Eye (tissue), 1 donor: Measurements from ENCODE around the gene LRIG3.

Source experiments
- DNase-seq: peaks from one replicate; pipeline ENCODE4 v3.0.0-alpha.2; 2015

Gene LRIG3

GRCh38 chr12:58932806-58933681, 12.7 kb upstream of the LRIG3 start:
- no peak for DNase-seq

- DNase-seq: no peak
These were observed 11.2 kb upstream of the LRIG3 start for GRCh38 chr12:58931518-58931917.

GRCh38 chr12:58930770-58931324, 10.5 kb upstream of the LRIG3 start:
- no peak for DNase-seq

- no peak for DNase-seq
These were observed 6.8 kb upstream of the LRIG3 start for GRCh38 chr12:58927120-58927519.

GRCh38 chr12:58926586-58926985, 6.3 kb upstream of the LRIG3 start:
- DNase-seq: no peak

- DNase-seq: no peak
These were observed 5.4 kb upstream of the LRIG3 start for GRCh38 chr12:58925751-58926150.

- no peak for DNase-seq
These were observed 4.9 kb upstream of the LRIG3 start for GRCh38 chr12:58925111-58925611.

GRCh38 chr12:58924652-58925051, 4.3 kb upstream of the LRIG3 start:
- no peak for DNase-seq

GRCh38 chr12:58923781-58924180, 3.5 kb upstream of the LRIG3 start:
- no peak for DNase-seq

GRCh38 chr12:58922849-58923248, 2.5 kb upstream of the LRIG3 start:
- no peak for DNase-seq

- DNase-seq: no peak
These were observed 907 bp upstream of the LRIG3 start for GRCh38 chr12:58920961-58921861.

- DNase-seq: peak; percentile 83
These were observed 838 bp downstream of the LRIG3 start for GRCh38 chr12:58919231-58920101.

- peak; percentile 65 for DNase-seq
These were observed 1.8 kb downstream of the LRIG3 start for GRCh38 chr12:58918469-58918844.

GRCh38 chr12:58917699-58918468, 2.4 kb downstream of the LRIG3 start:
- peak; percentile 63 for DNase-seq

- DNase-seq: peak; percentile 61
These were observed 3.3 kb downstream of the LRIG3 start for GRCh38 chr12:58916921-58917511.

- DNase-seq: no peak
These were observed 4.1 kb downstream of the LRIG3 start for GRCh38 chr12:58916161-58916621.

GRCh38 chr12:58915634-58916033, 4.7 kb downstream of the LRIG3 start:
- DNase-seq: peak; percentile 78

GRCh38 chr12:58915037-58915436, 5.3 kb downstream of the LRIG3 start:
- no peak for DNase-seq

- DNase-seq: no peak
These were observed 5.8 kb downstream of the LRIG3 start for GRCh38 chr12:58914457-58914856.

- peak; percentile 55 for DNase-seq
These were observed 12.9 kb downstream of the LRIG3 start for GRCh38 chr12:58907391-58907790.

- DNase-seq: no peak
These were observed 13.4 kb downstream of the LRIG3 start for GRCh38 chr12:58906917-58907316.
